ENCODE results near the gene KCNG4.

DNA sequence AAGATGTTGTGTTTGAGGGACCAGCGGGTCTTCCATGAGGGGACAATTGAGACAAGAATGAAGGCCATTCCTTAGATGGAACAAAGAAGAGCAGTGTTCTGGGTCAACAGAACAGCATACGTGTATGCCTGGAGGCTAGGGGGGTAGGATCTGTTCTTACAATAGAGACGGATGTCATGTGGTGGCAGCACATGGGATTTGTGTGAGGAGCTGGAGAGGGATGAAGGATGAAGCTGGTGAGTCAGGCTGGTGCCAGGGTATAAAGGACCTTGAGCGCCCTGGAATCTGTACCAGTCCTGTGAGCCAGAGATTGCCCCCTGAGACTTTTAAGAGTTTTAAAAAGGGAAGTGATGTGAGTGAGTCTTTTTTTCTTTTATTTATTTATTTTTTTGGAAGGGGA, 32.1 kb upstream of the KCNG4 start:
- TF ChIP-seq, protein P1, sequence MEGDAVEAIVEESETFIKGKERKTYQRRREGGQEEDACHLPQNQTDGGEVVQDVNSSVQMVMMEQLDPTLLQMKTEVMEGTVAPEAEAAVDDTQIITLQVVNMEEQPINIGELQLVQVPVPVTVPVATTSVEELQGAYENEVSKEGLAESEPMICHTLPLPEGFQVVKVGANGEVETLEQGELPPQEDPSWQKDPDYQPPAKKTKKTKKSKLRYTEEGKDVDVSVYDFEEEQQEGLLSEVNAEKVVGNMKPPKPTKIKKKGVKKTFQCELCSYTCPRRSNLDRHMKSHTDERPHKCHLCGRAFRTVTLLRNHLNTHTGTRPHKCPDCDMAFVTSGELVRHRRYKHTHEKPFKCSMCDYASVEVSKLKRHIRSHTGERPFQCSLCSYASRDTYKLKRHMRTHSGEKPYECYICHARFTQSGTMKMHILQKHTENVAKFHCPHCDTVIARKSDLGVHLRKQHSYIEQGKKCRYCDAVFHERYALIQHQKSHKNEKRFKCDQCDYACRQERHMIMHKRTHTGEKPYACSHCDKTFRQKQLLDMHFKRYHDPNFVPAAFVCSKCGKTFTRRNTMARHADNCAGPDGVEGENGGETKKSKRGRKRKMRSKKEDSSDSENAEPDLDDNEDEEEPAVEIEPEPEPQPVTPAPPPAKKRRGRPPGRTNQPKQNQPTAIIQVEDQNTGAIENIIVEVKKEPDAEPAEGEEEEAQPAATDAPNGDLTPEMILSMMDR (IDR thresholded peaks at IDR 0.05) = no peak
- TF ChIP-seq POLR2A (IDR thresholded peaks at IDR 0.05) = no peak
- no peak for TF ChIP-seq POLR2AphosphoS5 (IDR thresholded peaks at IDR 0.05)
